HG02588 (cell line): Measurements from ENCODE around the gene RAB27B.
"Not testable (repeated sequence)": the region's sequence is repeated elsewhere in the genome, so short reads cannot be mapped to it uniquely, and the experiment has no call there.

Experiments used
- ATAC-seq: cut with Tn5 transposase; IDR thresholded peaks from one replicate; pipeline ENCODE4 v1.9.1; 2021; ENCODE audit warnings: mild to moderate bottlenecking, moderate library complexity; ENCODE audit not compliant: unreplicated experiment

RAB27B gene

DNA sequence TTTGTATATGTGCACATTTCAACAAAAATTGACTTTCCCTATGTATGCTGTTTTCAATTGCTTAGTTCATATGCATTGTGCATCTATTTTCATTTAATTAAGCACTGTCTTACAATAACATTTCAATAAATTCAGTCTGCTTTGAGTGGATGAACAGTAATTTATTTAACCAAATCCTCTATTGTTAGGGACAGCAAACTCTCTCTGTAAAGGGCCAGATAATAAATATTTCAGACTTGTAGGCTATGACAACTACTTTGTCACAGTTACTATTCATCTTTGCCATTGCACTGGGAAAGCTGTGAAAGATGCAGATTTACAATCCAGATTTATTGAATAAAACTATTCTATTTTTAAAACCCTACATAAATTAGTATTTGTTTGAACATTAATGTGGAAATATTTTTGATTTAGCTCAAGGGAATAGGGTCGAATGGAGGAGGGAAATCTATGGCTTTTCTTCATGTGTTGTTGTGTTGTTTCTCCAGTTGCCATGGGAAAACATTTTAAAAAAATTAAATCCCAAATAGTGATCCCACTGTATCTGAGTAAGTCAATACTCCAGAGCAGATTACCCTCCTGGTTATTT is 14.2 kb upstream of the RAB27B start:
- no peak for ATAC-seq

DNA sequence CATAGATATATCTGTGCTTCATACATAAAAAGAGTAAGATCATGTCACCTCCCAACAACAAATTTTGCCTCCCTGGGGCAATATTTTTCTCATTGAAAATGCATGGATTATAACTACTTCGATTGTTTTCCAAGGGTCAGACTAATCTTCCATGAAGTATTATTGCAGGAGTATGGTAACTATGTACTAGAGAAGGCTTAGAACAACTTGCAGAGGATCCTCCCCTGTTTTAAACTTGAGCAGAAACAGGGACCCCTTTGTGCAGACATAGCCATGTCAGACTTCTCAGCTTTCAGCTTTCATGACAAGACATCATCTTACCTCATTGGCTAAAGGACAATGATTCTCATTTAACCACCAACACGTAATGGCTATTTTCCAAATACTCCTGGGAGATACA is 13.2 kb upstream of the RAB27B start:
- no peak for ATAC-seq

DNA sequence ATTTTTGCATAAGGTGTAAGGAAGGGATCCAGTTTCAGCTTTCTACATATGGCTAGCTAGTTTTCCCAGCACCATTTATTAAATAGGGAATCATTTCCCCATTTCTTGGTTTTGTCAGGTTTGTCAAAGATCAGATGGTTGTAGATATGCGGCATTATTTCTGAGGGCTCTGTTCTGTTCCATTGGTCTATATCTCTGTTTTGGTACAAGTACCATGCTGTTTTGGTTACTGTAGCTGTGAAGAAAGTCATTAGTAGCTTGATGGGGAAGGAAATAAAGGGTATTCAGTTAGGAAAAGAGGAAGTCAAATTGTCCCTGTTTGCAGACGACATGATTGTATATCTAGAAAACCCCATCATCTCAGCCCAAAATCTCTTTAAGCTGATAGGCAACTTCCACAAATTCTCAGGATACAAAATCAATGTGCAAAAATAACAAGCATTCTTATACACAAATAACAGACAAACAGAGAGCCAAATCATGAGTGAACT is 7.4 kb upstream of the RAB27B start:
- ATAC-seq, result not testable (repeated sequence)

DNA sequence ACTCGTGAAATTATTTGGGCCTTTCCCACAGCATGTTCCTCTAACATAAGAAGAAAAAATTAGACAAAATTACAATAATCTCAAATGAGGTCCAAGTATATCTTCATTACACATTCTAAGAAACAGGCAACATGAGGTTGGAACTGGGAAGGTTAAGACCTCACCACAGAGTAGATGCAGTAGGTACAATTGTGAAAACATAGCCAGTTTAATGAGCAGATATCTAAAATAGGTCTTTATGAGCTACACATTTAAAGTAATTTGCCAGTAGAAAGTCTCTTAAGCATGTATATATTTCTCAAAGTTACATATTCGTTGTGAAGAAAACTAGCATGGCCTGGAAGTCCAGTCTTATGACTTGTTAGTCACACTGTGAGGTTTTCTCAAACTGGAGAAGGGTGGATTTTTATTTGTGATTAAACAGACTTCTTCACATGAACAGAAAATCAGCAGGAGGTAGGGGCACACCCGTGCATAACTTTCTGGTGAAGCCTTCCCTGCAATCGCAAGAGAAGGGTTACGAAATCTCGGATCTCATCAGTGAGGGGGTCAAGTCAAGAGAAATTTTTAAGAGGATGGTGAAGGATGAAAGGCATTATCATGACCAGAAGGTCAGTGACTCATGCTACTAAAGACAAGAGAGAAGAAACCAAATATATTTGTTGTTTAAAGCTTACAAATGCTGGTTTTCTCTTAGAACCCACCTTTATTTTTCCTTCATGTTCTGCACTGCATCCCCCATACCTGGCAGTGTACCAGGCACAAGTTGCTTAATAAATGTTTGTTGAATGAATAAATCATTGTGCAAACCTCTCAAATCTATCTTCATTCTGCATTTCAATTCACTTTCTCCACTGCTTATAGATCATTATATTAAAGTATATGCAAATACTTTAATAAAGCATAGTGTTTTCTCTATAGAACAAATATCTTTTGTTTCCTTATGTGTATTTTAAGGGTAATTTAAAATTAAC is 5.1 kb upstream of the RAB27B start:
- ATAC-seq, result no peak

DNA sequence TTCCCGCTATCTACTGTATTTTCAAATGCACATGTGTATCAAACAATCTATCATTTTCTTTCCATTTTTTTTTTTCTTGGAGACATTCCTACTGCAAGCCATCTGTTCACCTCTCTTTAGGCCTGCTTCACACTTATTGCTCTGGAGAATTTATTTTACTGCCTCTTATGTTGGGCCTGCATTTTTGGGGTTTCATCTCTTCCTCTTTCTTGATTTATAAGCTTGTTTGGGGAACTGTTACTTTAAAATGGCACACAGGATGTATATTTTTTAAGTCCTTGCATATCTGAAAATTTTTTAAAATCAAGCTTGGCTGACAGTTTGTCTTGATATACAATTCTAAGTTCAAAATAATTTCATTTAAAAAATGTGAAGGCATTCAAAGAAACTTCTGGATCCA is 3.5 kb upstream of the RAB27B start:
- no peak for ATAC-seq

DNA sequence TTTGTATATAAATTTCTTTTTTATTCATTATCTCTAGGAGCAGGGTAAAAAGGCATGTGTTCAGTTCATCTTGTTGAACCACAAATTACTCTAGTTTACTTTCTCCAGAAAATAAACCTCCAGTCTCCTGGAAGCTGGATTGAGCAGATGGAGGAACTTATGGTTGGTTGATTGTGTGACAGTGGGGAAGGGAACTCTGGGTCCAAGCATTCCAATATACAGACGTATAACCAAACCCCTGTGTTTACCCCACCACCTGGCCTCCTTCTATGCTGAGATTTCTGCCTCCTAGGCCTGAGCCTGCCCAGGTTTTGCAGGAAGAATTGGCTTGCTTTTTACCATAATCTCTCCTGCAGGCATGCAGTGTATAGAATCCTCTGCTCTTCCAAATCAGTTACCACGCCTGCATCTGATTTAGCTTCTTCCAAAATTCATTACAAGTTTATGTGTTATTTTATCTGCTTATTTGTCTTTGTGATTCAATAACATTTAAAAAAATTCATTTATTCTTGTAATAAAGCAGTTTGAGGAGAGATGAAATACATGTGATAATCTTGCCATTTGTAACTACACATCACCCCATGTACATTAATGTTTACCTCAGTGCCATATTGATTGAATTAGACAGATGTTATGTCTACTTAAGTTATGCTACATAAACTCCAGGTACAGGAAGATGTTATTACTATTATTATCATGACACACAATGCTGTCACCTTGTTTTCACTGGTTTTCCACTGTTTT is 2.5 kb upstream of the RAB27B start:
- no peak for ATAC-seq

DNA sequence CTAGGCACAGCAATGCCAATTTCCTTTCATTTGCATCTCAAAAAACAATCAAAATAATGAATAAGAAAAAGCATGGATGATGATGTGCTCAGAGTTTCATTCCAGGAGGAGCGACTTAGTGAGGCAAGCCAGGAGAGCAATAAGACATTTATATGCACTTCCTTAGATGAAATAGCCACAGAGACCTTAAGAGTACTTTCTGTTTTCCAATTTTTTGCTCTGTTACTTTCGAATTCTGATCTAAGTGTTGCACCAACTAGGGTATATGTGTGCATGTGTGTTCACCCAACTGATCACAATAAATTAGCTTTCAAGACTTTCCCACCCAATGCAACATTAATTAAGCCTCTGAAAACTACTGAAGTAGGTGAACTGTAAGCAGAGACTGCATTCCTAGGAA is 709 bp downstream of the RAB27B start:
- no peak for ATAC-seq

DNA sequence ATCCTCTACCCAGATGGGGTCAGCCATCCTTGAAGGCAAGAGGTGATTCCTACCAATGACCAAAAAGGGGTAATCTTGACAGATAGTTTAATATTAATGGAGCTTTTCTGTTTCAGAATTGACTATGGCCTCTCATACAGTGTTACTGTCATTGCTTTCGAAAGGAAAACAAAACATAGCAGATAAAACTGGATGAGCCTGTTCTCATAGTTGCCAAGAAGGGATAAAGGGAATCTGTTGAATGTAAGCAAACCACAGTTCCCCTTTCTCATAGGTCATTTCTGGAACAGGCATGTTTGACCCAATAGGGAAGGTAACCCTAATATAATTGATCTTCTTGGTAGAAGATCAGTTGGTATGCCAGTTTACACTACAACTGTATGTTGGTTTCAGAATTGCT is 1.6 kb downstream of the RAB27B start:
- no peak for ATAC-seq

DNA sequence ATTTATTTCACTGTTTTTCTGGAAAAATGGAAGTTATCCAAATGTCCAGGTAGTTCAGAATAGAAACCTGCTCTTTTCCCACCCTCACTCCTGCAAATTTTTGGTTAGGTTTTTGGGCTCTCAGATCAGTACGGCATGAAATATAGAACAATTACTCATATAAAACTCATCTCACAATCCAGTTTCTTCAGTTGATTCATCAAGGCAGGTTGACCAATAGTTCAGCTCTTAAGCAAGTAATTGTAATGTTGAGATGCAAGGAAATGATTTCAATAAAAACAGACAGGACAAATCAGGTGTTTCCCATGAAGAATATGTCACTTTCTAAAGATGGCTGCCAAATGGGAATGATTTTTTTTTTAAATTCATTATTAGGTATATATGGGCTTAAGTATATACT is 2.0 kb downstream of the RAB27B start:
- ATAC-seq, result no peak

DNA sequence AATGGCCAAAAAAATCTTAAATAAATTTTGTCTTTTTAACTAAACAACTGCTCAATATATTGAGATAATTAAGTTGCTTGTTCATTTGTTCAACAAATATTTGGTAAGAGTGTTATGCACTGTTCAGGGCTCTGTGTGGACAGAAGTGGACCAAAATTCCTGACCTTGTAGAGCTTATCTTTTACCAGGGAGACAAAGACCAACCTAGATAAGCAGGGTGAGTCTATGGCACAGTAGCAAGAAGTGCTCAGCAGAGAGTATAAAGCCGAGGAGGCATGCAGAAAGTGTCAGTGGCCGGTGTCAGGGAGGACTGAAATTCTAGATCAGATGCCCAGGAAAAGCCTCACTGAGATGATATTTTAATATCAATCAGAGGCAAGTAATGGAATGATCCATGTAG is 2.6 kb downstream of the RAB27B start:
- ATAC-seq, result no peak

DNA sequence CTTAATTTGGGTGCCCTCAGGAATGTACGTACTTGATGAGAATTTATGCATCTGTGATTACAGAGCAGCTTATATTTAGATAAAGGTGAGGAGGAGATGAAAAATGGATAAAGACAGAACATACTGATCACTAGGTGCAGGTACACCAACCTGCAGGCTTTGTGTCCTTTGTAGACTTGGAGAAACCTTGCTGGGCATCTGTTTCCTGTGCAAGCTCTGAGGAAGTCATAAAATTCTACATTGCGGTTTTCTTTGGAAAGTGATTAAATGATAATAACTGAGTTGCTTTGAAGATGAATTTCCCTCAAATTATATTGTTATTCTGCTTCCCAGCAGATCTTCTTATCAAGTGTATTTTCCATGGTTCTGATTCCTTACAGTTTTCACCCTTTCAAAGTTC is 7.7 kb downstream of the RAB27B start:
- no peak for ATAC-seq

DNA sequence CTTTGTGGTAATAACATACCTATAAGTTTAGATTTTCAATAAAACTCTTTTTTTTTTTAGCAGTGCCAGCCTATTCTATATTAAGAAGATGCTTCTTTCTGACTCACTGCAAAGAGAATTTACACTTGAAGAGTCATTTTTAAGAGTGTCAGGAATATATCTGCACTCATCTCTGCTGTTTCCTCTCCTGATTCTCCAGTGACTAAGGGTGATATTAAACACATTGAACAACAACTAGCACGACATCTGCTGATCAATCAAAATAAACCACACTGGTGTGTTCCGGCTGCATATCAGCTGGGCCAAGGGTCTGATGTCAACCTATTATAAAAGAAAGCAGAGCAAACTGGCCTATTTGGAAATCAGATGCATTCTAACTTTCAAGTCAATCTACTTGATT is 15.0 kb downstream of the RAB27B start:
- ATAC-seq, result no peak

DNA sequence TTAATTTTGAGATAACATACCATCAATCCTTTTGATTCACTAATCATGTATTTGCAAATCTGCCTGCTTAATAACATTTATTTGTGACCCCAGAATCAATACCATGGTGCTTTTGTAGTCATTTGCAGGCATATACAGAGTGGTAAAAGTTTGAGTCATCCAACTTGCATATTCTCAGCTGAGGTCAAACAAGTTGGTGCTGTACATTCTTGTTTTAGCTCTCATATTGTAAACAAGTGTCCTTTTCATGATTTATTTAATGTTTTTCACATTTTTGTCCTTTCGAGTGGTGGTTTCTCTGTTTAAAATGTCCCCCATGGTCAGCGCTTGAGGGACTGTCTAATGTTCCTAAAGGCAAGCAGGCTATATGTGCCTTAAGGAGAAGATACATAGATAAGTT is 17.5 kb downstream of the RAB27B start:
- no peak for ATAC-seq

DNA sequence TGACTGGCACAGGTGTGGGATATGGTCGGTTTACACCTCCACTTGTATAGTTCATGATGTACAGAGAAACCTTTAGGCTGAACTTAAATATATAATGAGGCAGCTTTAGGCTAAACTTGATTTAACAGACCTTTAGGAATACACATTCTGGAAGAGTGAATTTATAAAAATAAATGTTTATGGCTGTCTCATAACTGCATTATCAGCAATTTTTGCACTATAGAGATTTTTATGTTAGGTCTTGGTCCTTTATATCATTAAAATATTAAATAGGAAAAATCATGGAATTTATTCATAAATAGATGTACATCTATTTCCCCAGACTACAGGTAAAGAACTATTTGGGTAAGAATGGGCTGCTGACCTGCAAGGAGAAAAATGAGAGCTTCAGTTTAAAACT is 19.8 kb downstream of the RAB27B start:
- no peak for ATAC-seq

DNA sequence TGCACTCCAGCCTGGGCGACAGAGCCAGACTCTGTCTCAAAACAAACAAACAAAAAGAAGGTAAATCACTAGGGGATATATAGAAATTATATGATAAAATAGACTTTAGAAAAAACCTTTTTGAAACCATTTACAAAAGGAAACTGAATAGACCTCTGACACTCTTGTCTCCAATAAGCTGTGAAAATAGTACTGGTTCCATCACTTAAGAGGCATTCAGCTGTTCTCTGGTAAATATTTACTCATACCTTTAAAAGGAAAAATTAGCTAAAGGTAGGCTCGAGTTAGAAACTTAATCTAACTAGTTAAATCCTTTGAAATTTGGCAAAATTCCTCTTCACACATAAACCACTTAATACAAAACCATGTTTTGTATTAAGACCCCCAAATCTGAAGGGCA is 21.4 kb downstream of the RAB27B start:
- ATAC-seq, result no peak

DNA sequence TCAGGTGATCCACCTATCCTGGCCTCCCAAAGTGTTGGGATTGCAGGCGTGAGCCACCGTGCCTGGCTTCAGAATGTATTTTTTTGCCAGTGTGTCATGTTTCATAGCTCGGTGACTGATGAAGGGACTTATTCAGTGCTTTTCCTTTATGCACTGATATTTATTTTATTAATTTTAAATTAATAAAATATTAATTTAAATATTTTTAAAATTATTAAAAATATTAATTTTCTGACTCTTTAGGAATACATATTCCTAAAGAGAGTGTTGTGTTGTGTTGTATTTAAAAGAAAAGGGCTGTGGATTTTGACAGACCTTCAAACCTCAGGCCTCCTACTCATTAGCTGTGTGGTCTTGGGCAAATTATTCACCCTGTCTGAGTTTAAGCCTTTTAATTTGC is 22.3 kb downstream of the RAB27B start:
- no peak for ATAC-seq

DNA sequence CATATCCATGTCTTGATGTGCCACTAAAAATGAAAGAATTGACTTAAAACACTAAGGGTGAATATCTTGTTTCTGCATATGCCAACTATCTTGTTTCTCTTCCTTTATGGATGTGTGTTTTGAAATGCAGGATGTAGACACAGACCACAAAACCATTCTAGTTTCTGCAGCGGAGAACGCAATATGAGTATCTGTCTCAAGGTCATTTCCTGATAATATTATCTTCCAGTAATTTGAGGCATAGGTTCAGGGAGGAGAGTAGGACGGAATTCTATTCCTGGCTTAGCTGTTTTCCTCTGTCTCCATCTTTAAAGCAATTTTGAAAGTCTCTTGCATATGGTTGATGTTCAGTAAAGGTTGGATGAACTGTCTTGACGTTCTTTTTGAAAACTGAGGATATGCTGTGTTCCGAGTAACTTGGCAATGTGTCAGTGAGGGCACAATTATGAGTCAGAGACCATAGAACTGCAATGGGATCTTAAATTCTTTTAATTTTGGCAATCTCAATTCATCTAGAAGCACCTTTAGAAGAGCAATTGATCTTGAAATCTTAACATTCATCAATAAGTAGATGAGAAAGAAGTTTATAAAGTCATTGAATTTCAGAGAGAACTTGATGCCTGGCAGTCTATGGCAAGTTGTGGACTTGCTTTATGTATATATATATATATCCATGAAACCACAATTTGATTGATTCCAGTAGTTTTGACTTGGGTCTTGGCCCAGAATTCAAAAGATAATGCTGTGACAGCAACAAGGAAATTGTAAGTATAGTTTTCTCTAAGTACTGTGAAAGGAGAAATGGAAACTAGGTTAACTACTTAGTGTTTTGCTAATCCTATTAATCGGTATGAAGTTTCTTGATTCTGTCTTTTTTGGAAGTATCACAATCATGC is 24.8 kb downstream of the RAB27B start:
- ATAC-seq, result no peak

DNA sequence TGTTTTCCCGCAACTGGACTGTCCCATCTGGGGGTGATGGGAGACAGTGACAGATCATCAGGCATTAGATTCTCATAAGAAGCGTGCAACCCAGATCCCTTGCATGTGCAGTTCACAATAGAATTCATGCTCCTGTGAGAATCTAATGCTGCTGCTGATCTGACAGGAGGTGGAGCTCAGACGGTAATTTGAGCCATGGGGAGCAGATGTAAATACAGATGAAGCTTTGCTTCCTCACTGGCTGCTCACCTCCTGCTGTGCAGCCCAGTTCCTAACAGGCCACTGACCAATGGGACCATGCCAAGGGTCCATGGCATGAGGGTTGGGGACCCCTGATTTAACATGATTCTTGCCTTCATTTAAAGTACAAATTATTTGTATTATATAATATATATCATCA is 26.8 kb downstream of the RAB27B start:
- not testable (repeated sequence) for ATAC-seq

DNA sequence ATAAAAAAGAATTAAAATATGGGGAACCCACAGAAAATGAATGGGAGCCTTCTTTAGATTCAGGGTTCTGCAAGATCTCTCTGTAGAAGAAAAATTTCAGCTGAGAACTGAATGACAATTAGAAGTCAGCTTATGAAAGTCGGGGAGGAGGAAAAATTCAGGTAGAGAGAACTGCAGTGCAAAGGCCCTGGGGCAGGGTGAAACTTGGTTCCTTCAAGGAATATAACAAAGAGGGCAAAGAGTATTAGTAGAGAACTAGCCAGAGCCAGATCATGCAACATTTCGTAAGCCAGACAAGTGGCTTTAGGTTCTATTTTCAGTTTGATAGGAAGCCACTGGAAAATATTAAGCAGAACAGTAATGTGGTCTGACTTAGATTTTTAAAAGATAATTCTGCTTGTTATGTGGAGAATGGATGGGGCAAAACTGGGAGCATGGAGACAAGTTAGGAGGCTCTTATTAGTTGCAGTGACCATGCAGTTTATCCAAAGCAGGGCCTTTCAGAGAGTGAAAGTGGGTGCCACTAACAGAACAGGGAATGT is 27.9 kb downstream of the RAB27B start:
- no peak for ATAC-seq

DNA sequence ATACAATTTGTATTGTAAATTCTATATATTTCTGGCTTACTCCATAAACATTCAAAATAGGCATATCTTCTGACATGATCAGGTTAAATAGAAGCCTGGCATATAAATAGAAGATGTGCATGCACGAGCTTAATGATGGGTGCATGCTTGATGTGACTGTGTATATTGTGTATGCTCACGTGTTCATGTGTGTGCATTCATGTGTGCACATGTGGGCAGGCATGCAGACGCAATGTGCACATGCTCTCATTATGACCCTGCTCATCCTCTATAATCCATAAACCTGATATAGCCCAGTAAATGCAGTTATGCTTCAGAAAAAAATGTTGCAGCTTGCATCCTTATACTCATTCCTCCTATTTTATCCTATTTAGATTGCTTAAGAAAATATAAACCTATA is 29.2 kb downstream of the RAB27B start:
- no peak for ATAC-seq
